Smooth muscle cell (in vitro differentiated cells): ENCODE data around the gene GGT6. TPM values are rescaled to one million over a fixed set of nuclear protein-coding genes. Genes with fewer than 3 reads are reported as not detected.

Experiments
- DNase-seq: peaks from one replicate; lab custom pipeline; 2025; ENCODE audit not compliant: unreplicated experiment; lab: John Stamatoyannopoulos, UW
- H2AFZ ChIP-seq: fragments of 200-600 bp; sonication (generic); 2 replicates; pipeline ENCODE4 v1.6.0; 2016; ENCODE audit warnings: antibody characterized with exemption, low read depth, mild to moderate bottlenecking
- H3F3A ChIP-seq: fragments of 200-600 bp; sonication (generic); 2 replicates; pipeline ENCODE4 v1.6.0; 2017; ENCODE audit warnings: antibody characterized with exemption, low read depth
- H3K27ac ChIP-seq: fragments of 200-600 bp; sonication (generic); 2 replicates; pipeline ENCODE4 v1.5.1; 2016; ENCODE audit warnings: low read depth, mild to moderate bottlenecking
- H3K27me3 ChIP-seq: fragments of 200-600 bp; sonication (generic); 2 replicates; pipeline ENCODE4 v1.6.1; 2016; ENCODE audit warnings: low read depth, mild to moderate bottlenecking
- H3K36me3 ChIP-seq: fragments of 200-600 bp; sonication (generic); 2 replicates; pipeline ENCODE4 v1.5.1; 2016; ENCODE audit warnings: low read depth
- H3K4me1 ChIP-seq: fragments of 200-600 bp; sonication (generic); 2 replicates; pipeline ENCODE4 v1.5.1; 2016; ENCODE audit warnings: low read depth
- H3K4me2 ChIP-seq: fragments of 200-600 bp; sonication (generic); 2 replicates; pipeline ENCODE4 v1.6.0; 2016; ENCODE audit warnings: mild to moderate bottlenecking
- H3K4me3 ChIP-seq: fragments of 200-600 bp; sonication (generic); 2 replicates; pipeline ENCODE4 v1.5.1; 2016; ENCODE audit warnings: mild to moderate bottlenecking
- H3K79me2 ChIP-seq: fragments of 200-600 bp; sonication (generic); 2 replicates; pipeline ENCODE4 v1.6.0; 2016; ENCODE audit warnings: low read depth, mild to moderate bottlenecking
- H3K9ac ChIP-seq: fragments of 200-600 bp; sonication (generic); 2 replicates; pipeline ENCODE4 v1.6.0; 2016; ENCODE audit warnings: low read depth
- H3K9me3 ChIP-seq: fragments of 200-600 bp; sonication (generic); replicated peaks from 2 replicates; pipeline ENCODE4 v1.5.1; 2016; ENCODE audit warnings: low read depth
- H4K20me1 ChIP-seq: fragments of 200-600 bp; sonication (generic); 2 replicates; pipeline ENCODE4 v1.6.0; 2016; ENCODE audit warnings: low read depth
- WGBS: methylation state at CpG from one replicate; pipeline ENCODE4 v1.1.7; 2016; ENCODE audit warnings: low lambda C conversion rate; 5-methylcytosine and 5-hydroxymethylcytosine counted together
- polyA plus RNA-seq: library from polyadenylated mRNA; unstranded; fragments of >200 nt; fragmentation: Nextera tagmentation; extraction: Ambion mirVana; gene quantifications from 2 replicates; pipeline ENCODE4 v1.2.1, GENCODE V29; 2016
- total RNA-seq: library from RNA; depleted of rRNA; stranded (reverse); fragments of >200 nt; gene quantifications from 2 replicates; pipeline ENCODE4 v1.2.3, GENCODE V29; 2014
- TF ChIP-seq, protein P1 (sequence below): fragments of 200-600 bp; sonication (generic); IDR thresholded peaks from 2 replicates; pipeline ENCODE4 v1.5.1; 2017; ENCODE audit warnings: borderline replicate concordance, mild to moderate bottlenecking, antibody characterized with exemption; ENCODE audit not compliant: insufficient read depth, poor library complexity, severe bottlenecking

Gene GGT6
- total and polyA plus RNA-seq, 2 experiments from 2014 or later, result 0.27 TPM; not detected in 1

DNA sequence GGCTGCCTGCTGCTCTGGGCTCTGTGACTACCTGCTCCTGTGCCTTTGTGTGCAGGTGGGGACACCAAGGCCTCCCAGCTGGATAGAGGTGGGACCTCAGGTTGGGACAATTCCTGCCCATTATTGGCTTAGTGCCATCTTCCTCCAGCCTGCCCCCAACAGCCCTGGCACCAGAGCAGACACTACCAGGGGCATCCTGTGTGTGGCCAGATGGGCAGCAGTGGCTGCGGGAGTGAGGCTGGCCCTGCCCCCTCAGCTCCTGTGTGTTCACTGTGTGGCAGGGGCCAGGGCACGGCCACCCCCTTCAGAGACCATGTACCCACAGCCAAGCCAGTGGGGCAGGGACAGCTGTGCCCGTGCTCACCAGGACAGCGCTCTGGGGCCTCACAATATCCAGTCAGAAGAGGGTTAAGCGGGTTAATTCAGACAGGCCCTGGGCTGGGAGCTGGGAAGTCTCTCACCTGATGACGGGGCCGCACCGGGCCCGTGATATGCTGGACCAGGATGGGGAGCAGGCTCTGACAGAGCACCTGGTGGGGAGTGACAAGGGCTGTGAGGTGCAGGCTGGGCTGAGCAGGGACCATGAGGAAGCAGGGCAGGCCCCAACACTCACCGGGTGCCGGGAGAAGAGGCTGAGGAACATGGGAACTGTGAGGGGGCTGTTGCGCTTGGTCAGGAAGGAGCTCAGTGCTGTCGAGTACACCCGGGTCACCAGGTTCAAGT is 18.2 kb downstream of the GGT6 start:
- no peaks in the 10 kb centered on the region for H3K9me3 ChIP-seq
- H3K36me3 ChIP-seq, result no peaks in the 10 kb centered on the region
- 97% methylated on average over 12 of the region's 14 CpGs for WGBS
- DNase-seq, result no peak
- no peak overlapping the region for H3K4me2 ChIP-seq
- no peak overlapping the region for H3K27ac ChIP-seq
- no peaks in the 10 kb centered on the region for H3K27me3 ChIP-seq
- H2AFZ ChIP-seq, result no peak overlapping the region
- H4K20me1 ChIP-seq, result peaks cover 3% of the 10 kb centered on the region
- H3K79me2 ChIP-seq, result no peaks in the 10 kb centered on the region
- H3K4me3 ChIP-seq, result no peak overlapping the region
- H3K9ac ChIP-seq, result no peak overlapping the region
- no peaks in the 10 kb centered on the region for H3K4me1 ChIP-seq
- no peaks in the 10 kb centered on the region for H3F3A ChIP-seq
- TF ChIP-seq, protein P1, sequence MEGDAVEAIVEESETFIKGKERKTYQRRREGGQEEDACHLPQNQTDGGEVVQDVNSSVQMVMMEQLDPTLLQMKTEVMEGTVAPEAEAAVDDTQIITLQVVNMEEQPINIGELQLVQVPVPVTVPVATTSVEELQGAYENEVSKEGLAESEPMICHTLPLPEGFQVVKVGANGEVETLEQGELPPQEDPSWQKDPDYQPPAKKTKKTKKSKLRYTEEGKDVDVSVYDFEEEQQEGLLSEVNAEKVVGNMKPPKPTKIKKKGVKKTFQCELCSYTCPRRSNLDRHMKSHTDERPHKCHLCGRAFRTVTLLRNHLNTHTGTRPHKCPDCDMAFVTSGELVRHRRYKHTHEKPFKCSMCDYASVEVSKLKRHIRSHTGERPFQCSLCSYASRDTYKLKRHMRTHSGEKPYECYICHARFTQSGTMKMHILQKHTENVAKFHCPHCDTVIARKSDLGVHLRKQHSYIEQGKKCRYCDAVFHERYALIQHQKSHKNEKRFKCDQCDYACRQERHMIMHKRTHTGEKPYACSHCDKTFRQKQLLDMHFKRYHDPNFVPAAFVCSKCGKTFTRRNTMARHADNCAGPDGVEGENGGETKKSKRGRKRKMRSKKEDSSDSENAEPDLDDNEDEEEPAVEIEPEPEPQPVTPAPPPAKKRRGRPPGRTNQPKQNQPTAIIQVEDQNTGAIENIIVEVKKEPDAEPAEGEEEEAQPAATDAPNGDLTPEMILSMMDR, result no peak

DNA sequence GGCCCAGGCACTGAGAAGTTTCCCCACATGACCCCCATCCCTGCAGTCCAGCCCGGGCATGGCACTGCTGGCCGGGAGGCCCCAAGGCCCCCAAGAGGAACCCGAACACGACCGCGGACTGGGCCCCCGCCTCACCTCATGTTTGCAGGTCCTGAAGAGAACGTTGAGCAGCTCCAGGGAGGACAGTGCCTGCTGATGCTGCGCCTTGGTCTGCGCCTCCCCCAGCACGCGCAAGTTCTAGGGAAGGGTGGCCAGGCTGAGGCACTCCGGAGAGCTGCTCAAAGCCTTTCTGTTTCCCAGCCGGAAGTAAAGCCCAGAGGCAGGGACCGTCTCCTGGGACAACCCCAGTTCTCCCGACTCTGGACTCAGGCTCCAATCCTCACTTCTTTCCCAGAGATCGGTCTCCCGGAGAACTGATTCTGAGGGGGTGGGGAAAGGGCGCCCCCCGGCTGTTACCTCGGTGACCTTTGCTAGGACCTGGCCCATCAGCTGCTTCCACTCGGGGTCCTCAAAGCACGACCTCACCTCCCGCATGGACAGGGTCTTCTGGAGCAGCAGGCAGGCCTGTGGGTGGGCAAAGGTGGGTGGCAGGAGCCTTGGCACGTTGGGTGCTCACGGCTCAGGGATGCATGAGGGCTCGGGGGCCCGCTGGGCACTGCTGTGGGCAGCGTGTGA is 18.9 kb downstream of the GGT6 start:
- no peak overlapping the region for H3K27ac ChIP-seq
- H3K79me2 ChIP-seq, result no peaks in the 10 kb centered on the region
- peaks cover 4% of the 10 kb centered on the region for H3K4me1 ChIP-seq
- WGBS, result 97% methylated on average over 29 of the region's 29 CpGs
- H2AFZ ChIP-seq, result no peak overlapping the region
- H3K27me3 ChIP-seq, result no peaks in the 10 kb centered on the region
- H3K4me3 ChIP-seq, result no peak overlapping the region
- H3K9me3 ChIP-seq, result no peaks in the 10 kb centered on the region
- TF ChIP-seq, protein P1, result no peak
- DNase-seq, result no peak
- peaks cover 3% of the 10 kb centered on the region for H4K20me1 ChIP-seq
- H3F3A ChIP-seq, result no peaks in the 10 kb centered on the region
- H3K4me2 ChIP-seq, result no peak overlapping the region
- H3K36me3 ChIP-seq, result no peaks in the 10 kb centered on the region
- no peak overlapping the region for H3K9ac ChIP-seq

DNA sequence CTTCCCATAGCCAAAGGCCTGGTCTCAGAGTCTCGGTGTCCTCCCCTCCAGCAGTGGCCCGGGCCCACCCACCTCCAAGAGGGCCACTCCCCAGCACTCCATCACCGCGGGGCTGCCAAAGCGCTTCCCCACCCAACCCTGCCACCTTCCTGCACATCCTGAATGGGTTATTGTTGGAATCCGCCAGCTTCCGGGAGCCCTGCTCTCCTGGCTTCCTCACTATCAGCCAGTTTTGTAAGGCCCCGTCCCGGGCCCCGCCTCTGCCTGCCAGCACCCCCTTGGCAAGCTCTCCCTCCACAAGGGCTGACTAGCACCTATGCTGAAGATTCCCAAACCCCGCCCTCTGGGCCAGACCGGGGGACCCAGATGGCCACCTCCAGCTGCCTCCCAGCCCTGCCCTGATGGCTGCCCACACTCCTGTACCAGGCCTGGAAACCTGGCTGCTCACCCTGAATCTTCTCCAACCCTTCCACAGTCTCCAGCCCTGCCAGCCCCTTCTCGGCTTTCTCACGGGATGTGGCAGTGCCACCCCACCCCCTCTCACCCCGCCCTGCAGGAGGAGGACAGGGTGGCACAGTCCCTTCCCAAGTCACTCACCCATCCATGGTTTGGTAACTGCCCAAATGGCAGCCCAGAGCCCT is 19.6 kb downstream of the GGT6 start:
- Histone ChIP-seq H3K4me3 (no peak overlapping the region), H3K4me2 (no peak overlapping the region), H3K9me3 (no peaks in the 10 kb centered on the region), H3K9ac (no peak overlapping the region), H3F3A (no peaks in the 10 kb centered on the region), H2AFZ (no peak overlapping the region), H4K20me1 (peaks cover 3% of the 10 kb centered on the region), H3K4me1 (peaks cover 4% of the 10 kb centered on the region), H3K27ac (no peak overlapping the region), H3K79me2 (no peaks in the 10 kb centered on the region), H3K27me3 (no peaks in the 10 kb centered on the region), H3K36me3 (no peaks in the 10 kb centered on the region)
- TF ChIP-seq, protein P1, result no peak
- 96% methylated on average over 15 of the region's 15 CpGs for WGBS
- no peak for DNase-seq
